Neural cell (in vitro differentiated cells): ENCODE results near the gene RHOA. TPM values are rescaled to one million over a fixed set of nuclear protein-coding genes. Genes with fewer than 3 reads are reported as not detected.
"Not testable (repeated sequence)": the region's sequence is repeated elsewhere in the genome, so short reads cannot be mapped to it uniquely, and the experiment has no call there.

Experiments used
- H2AFZ ChIP-seq: fragments of 200-600, 300-800 bp; sonication (generic), shearing (Covaris generic); 2 replicates; pipeline ENCODE4 v1.6.0; 2014; ENCODE audit warnings: low read depth, mild to moderate bottlenecking, antibody characterized with exemption, low read length, moderate library complexity
- H3F3A ChIP-seq: fragments of 200-600 bp; shearing (Covaris generic); 2 replicates; pipeline ENCODE4 v1.6.1; 2016; ENCODE audit warnings: mild to moderate bottlenecking, moderate library complexity, mixed read lengths, antibody characterized with exemption, low read length; ENCODE audit not compliant: insufficient read depth, poor library complexity, severe bottlenecking
- H3K27ac ChIP-seq: fragments of 200-600, 300-800 bp; sonication (generic), shearing (Covaris generic); 2 replicates; pipeline ENCODE4 v1.5.1; 2014; ENCODE audit warnings: mild to moderate bottlenecking, low read length, moderate library complexity
- H3K27me3 ChIP-seq: fragments of 300-800, 200-600 bp; sonication (generic), shearing (Covaris generic); 2 replicates; pipeline ENCODE4 v1.6.0; 2014; ENCODE audit warnings: mild to moderate bottlenecking, low read depth, low read length, moderate library complexity; ENCODE audit not compliant: insufficient read depth
- H3K36me3 ChIP-seq: fragments of 300-800, 200-600 bp; sonication (generic), shearing (Covaris generic); 2 replicates; pipeline ENCODE4 v1.5.1; 2014; ENCODE audit warnings: mild to moderate bottlenecking, antibody characterized with exemption, low read length, moderate library complexity; ENCODE audit not compliant: insufficient read depth
- H3K4me2 ChIP-seq: fragments of 300-800, 200-600 bp; sonication (generic), shearing (Covaris generic); 2 replicates; pipeline ENCODE4 v1.6.0; 2014; ENCODE audit warnings: mild to moderate bottlenecking, low read length
- H3K4me3 ChIP-seq: fragments of 300-800, 200-600 bp; sonication (generic), shearing (Covaris generic); 2 replicates; pipeline ENCODE4 v1.5.1; 2014; ENCODE audit warnings: mild to moderate bottlenecking, low read length, moderate library complexity
- H3K79me2 ChIP-seq: fragments of 200-600 bp; shearing (Covaris generic); replicated peaks from 2 replicates; pipeline ENCODE4 v1.6.0; 2014; ENCODE audit warnings: mild to moderate bottlenecking, low read length, moderate library complexity; ENCODE audit not compliant: insufficient read depth
- H3K9ac ChIP-seq: fragments of 300-800, 200-600 bp; sonication (generic), shearing (Covaris generic); 2 replicates; pipeline ENCODE4 v1.6.1; 2016; ENCODE audit warnings: mild to moderate bottlenecking, low read length, mixed read lengths
- H3K9me2 ChIP-seq: fragments of 200-600 bp; shearing (Covaris generic); 2 replicates; pipeline ENCODE4 v1.6.1; 2016; ENCODE audit warnings: mild to moderate bottlenecking, low read length, mixed read lengths; ENCODE audit not compliant: insufficient read depth
- H3K9me3 ChIP-seq: fragments of 200-600, 300-800 bp; sonication (generic), shearing (Covaris generic); 2 replicates; pipeline ENCODE4 v1.6.1; 2016; ENCODE audit warnings: mild to moderate bottlenecking, mixed run types, low read length, moderate library complexity, mixed read lengths
- H4K20me1 ChIP-seq: fragments of 200-600 bp; shearing (Covaris generic); 2 replicates; pipeline ENCODE4 v1.6.1; 2016; ENCODE audit warnings: mild to moderate bottlenecking, mixed run types; ENCODE audit not compliant: insufficient read depth
- EP300 ChIP-seq: fragments of 450-650 bp; conservative IDR thresholded peaks from 2 replicates; pipeline ENCODE4 v1.6.1; 2014; ENCODE audit warnings: antibody characterized with exemption, mild to moderate bottlenecking, moderate library complexity; ENCODE audit not compliant: poor library complexity, severe bottlenecking
- EZH2 ChIP-seq: fragments of 200-600, 300-800 bp; shearing (Covaris generic), sonication (generic); IDR thresholded peaks from 2 replicates; pipeline ENCODE4 v1.6.1; 2014; ENCODE audit warnings: antibody characterized with exemption, low read length, borderline replicate concordance, mild to moderate bottlenecking; ENCODE audit not compliant: insufficient read depth, poor library complexity, severe bottlenecking
- MXI1 ChIP-seq: fragments of 450-650 bp; conservative IDR thresholded peaks from 2 replicates; pipeline ENCODE4 v1.6.1; 2014; ENCODE audit warnings: antibody characterized with exemption, mild to moderate bottlenecking; ENCODE audit not compliant: poor library complexity, severe bottlenecking
- POLR2AphosphoS5 ChIP-seq: IDR thresholded peaks from 2 replicates; pipeline ENCODE4 v1.6.1; 2012
- RAD21 ChIP-seq: fragments of 450-650 bp; conservative IDR thresholded peaks from 2 replicates; pipeline ENCODE4 v1.6.1; 2014; ENCODE audit warnings: antibody characterized with exemption, mild to moderate bottlenecking, moderate library complexity
- SMC3 ChIP-seq: fragments of 450-650 bp; conservative IDR thresholded peaks from 2 replicates; pipeline ENCODE4 v1.6.1; 2014; ENCODE audit warnings: antibody characterized with exemption, mild to moderate bottlenecking, moderate library complexity; ENCODE audit not compliant: poor library complexity
- TAF1 ChIP-seq: IDR thresholded peaks from 2 replicates; pipeline ENCODE4 v1.6.1; 2012; ENCODE audit warnings: low read depth
- polyA plus RNA-seq: library from polyadenylated mRNA; depleted of rRNA; stranded (reverse); fragments of >200 nt; gene quantifications from 2 replicates; pipeline ENCODE4 v1.2.3, GENCODE V29; 2014
- TF ChIP-seq, protein P1 (sequence below): fragments of 450-650 bp; IDR thresholded peaks from 2 replicates; pipeline ENCODE4 v1.5.1; 2014; ENCODE audit warnings: antibody characterized with exemption, mild to moderate bottlenecking, moderate library complexity; ENCODE audit not compliant: poor library complexity, severe bottlenecking
- TF ChIP-seq, protein P2 (sequence below): IDR thresholded peaks from 2 replicates; pipeline ENCODE4 v1.6.1; 2012; ENCODE audit warnings: borderline replicate concordance

The RHOA gene
- polyA plus RNA-seq, 1 donor from 2014 or later = 159 TPM

DNA sequence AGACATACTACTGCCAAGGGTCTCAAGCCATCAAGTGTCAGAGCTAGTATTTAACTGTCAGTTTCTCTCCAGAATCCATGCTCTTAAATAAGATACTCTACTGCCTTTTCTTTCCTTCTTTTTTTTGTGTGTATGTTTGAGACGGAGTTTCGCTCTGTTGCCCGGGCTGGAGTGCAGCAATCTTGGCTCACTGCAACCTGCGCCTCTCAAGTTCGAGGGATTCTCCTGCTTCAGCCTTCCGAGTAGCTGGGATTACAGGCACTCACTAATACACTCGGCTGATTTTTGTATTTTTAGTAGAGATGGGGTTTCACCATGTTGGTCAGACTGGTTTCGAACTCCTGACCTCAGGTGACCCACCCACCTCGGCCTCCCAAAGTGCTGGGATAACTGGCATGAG lies 6.2 kb downstream of the RHOA start:
- H3K27ac ChIP-seq, H3F3A ChIP-seq, H3K9ac ChIP-seq, H2AFZ ChIP-seq, H3K36me3 ChIP-seq, H3K4me2 ChIP-seq, H3K27me3 ChIP-seq, H3K9me2 ChIP-seq, H3K4me3 ChIP-seq, H4K20me1 ChIP-seq, H3K9me3 ChIP-seq: not testable (repeated sequence)
- peaks cover 78% of the 10 kb centered on the region for H3K79me2 ChIP-seq

DNA sequence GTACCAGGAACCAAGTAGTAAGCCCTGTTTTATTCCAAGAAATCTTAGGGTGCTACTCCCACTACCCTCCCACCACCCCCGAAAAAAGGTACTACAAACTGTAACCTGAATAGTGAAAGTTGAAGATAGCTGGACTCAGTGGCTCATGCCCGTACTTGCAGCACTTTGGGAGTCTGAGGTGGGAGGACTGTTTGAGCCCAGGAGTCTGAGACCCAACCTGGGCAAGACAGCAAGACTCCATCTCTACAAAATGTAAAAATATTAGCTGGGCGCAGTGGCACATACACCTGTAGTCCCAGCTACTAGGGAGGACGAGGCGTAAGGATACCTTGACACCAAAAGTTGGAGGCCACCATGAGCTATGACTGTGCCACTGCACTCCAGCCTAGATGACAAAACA lies 7.9 kb downstream of the RHOA start:
- Histone ChIP-seq H3K27me3 (no peaks in the 10 kb centered on the region), H3K9me2 (no peaks in the 10 kb centered on the region), H3K4me2 (no peak overlapping the region), H4K20me1 (no peaks in the 10 kb centered on the region), H3K9me3 (no peaks in the 10 kb centered on the region), H3K79me2 (peaks cover 74% of the 10 kb centered on the region), H3K27ac (no peak overlapping the region), H3K36me3 (no peaks in the 10 kb centered on the region), H3K9ac (no peak overlapping the region), H3F3A (no peaks in the 10 kb centered on the region), H2AFZ (no peak overlapping the region), H3K4me3 (no peak overlapping the region)
- no peak for TF ChIP-seq MXI1

DNA sequence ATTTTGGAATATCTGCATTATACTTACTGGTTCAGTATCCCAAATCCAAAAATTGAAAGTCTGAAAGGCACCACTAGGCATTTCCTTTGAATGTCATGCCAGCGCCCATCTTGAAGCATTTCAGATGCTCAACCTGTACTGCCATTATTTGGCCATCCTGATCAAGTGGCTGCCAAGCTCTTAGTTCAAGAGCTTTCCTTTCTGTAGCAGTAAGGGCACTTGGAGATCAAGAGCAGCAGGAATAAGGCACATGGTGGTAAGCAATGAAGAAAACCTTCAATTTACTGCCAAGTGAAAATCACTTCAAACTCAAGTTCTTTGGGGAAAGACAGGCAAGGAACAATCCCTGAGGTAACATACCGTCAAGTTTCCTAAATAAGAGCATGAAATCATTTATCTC lies 10.0 kb downstream of the RHOA start:
- Histone ChIP-seq H3K36me3 (no peaks in the 10 kb centered on the region), H3K27ac (no peak overlapping the region), H4K20me1 (no peaks in the 10 kb centered on the region), H2AFZ (no peak overlapping the region), H3F3A (no peaks in the 10 kb centered on the region), H3K27me3 (no peaks in the 10 kb centered on the region), H3K9me3 (no peaks in the 10 kb centered on the region), H3K79me2 (peaks cover 70% of the 10 kb centered on the region), H3K4me3 (no peak overlapping the region), H3K4me2 (no peak overlapping the region), H3K9ac (no peak overlapping the region), H3K9me2 (no peaks in the 10 kb centered on the region)
- TF ChIP-seq SMC3 (no peak), EZH2 (no peak), EP300 (no peak), MXI1 (no peak), POLR2AphosphoS5 (no peak), RAD21 (no peak), TAF1 (no peak)
- TF ChIP-seq, protein P1, sequence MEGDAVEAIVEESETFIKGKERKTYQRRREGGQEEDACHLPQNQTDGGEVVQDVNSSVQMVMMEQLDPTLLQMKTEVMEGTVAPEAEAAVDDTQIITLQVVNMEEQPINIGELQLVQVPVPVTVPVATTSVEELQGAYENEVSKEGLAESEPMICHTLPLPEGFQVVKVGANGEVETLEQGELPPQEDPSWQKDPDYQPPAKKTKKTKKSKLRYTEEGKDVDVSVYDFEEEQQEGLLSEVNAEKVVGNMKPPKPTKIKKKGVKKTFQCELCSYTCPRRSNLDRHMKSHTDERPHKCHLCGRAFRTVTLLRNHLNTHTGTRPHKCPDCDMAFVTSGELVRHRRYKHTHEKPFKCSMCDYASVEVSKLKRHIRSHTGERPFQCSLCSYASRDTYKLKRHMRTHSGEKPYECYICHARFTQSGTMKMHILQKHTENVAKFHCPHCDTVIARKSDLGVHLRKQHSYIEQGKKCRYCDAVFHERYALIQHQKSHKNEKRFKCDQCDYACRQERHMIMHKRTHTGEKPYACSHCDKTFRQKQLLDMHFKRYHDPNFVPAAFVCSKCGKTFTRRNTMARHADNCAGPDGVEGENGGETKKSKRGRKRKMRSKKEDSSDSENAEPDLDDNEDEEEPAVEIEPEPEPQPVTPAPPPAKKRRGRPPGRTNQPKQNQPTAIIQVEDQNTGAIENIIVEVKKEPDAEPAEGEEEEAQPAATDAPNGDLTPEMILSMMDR = no peak
- TF ChIP-seq, protein P2, sequence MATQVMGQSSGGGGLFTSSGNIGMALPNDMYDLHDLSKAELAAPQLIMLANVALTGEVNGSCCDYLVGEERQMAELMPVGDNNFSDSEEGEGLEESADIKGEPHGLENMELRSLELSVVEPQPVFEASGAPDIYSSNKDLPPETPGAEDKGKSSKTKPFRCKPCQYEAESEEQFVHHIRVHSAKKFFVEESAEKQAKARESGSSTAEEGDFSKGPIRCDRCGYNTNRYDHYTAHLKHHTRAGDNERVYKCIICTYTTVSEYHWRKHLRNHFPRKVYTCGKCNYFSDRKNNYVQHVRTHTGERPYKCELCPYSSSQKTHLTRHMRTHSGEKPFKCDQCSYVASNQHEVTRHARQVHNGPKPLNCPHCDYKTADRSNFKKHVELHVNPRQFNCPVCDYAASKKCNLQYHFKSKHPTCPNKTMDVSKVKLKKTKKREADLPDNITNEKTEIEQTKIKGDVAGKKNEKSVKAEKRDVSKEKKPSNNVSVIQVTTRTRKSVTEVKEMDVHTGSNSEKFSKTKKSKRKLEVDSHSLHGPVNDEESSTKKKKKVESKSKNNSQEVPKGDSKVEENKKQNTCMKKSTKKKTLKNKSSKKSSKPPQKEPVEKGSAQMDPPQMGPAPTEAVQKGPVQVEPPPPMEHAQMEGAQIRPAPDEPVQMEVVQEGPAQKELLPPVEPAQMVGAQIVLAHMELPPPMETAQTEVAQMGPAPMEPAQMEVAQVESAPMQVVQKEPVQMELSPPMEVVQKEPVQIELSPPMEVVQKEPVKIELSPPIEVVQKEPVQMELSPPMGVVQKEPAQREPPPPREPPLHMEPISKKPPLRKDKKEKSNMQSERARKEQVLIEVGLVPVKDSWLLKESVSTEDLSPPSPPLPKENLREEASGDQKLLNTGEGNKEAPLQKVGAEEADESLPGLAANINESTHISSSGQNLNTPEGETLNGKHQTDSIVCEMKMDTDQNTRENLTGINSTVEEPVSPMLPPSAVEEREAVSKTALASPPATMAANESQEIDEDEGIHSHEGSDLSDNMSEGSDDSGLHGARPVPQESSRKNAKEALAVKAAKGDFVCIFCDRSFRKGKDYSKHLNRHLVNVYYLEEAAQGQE = no peak
